HepG2 (cell line): Measurements from ENCODE around the gene TMEM31. TPM values are rescaled to one million over a fixed set of nuclear protein-coding genes. Genes with fewer than 3 reads are reported as not detected.

ENCODE experiments used
- ARID2 ChIP-seq: sonication (generic); formaldehyde crosslinking; IDR thresholded peaks from 2 replicates; pipeline ENCODE4 v1.8.1; 2022; ENCODE audit warnings: mild to moderate bottlenecking, missing genetic modification reagents, borderline replicate concordance
- CEBPB ChIP-seq: IDR thresholded peaks from 2 replicates; pipeline ENCODE4 v1.6.1; 2011; ENCODE audit warnings: low read depth, low read length, improper control_type of control experiment, borderline replicate concordance
- JUNB ChIP-seq: sonication (generic); formaldehyde crosslinking; IDR thresholded peaks from 2 replicates; pipeline ENCODE4 v1.8.0; 2022; ENCODE audit warnings: missing genetic modification reagents, mild to moderate bottlenecking, borderline replicate concordance
- KMT2A ChIP-seq: sonication (generic); formaldehyde crosslinking; IDR thresholded peaks from 2 replicates; pipeline ENCODE4 v1.4.0; 2020; ENCODE audit warnings: missing genetic modification reagents
- MAFK ChIP-seq, 2 experiments: IDR thresholded peaks in 1 of 2; conservative IDR thresholded peaks in 1 of 2; 2 replicates each; pipeline ENCODE4 v1.6.1; 2011; ENCODE audit warnings: improper control_type of control experiment in 2 of 2, low read length in 2 of 2
- MAZ ChIP-seq, 2 experiments: sonication (generic) in 1 of 2; formaldehyde crosslinking in 1 of 2; IDR thresholded peaks; 2 replicates each; pipeline versions ENCODE4 v1.5.0 to v1.6.1; 2012 to 2020; ENCODE audit warnings: low read depth in 2 of 2, mild to moderate bottlenecking in 2 of 2, borderline replicate concordance in 1 of 2, improper control_type of control experiment in 1 of 2, low read length in 1 of 2, missing genetic modification reagents in 1 of 2, moderate library complexity in 1 of 2
- MIER3 ChIP-seq: IDR thresholded peaks from 2 replicates; pipeline ENCODE4 v1.6.1; 2016; ENCODE audit warnings: missing compliant biosample characterization, borderline replicate concordance
- NBN ChIP-seq: fragments of 450-650 bp; conservative IDR thresholded peaks from 2 replicates; pipeline ENCODE4 v1.6.1; 2017
- PHF8 ChIP-seq: sonication (generic); formaldehyde crosslinking; IDR thresholded peaks from 2 replicates; pipeline ENCODE4 v1.5.0; 2020; ENCODE audit warnings: missing genetic modification reagents
- SSRP1 ChIP-seq: IDR thresholded peaks from 2 replicates; pipeline ENCODE4 v1.6.1; 2016; ENCODE audit warnings: control low read depth
- TARDBP ChIP-seq: sonication (generic); formaldehyde crosslinking; IDR thresholded peaks from 2 replicates; pipeline ENCODE4 v1.8.0; 2022; ENCODE audit warnings: mild to moderate bottlenecking, missing genetic modification reagents
- TEAD3 ChIP-seq: optimal IDR thresholded peaks from 2 replicates; pipeline ENCODE3; 2016; ENCODE audit warnings: borderline replicate concordance
- TSC22D2 ChIP-seq: sonication (generic); formaldehyde crosslinking; IDR thresholded peaks from 2 replicates; pipeline ENCODE4 v1.5.1; 2020; ENCODE audit warnings: missing genetic modification reagents, mild to moderate bottlenecking, borderline replicate concordance
- ZNF101 ChIP-seq: sonication (generic); formaldehyde crosslinking; IDR thresholded peaks from 2 replicates; pipeline ENCODE4 v1.4.0; 2020; ENCODE audit warnings: mild to moderate bottlenecking, low read depth, missing genetic modification reagents, borderline replicate concordance
- ZNF20 ChIP-seq: sonication (generic); formaldehyde crosslinking; IDR thresholded peaks from 2 replicates; pipeline ENCODE4 v1.4.0; 2020; ENCODE audit warnings: mild to moderate bottlenecking, moderate library complexity, missing genetic modification reagents
- ZNF460 ChIP-seq: sonication (generic); formaldehyde crosslinking; IDR thresholded peaks from 2 replicates; pipeline ENCODE4 v1.5.1; 2020; ENCODE audit warnings: missing genetic modification reagents, mild to moderate bottlenecking, borderline replicate concordance
- ZNF616 ChIP-seq: sonication (generic); formaldehyde crosslinking; IDR thresholded peaks from 2 replicates; pipeline ENCODE4 v1.5.0; 2020; ENCODE audit warnings: low read depth, mild to moderate bottlenecking, missing genetic modification reagents
- polyA plus RNA-seq, 8 experiments: library from polyadenylated mRNA; depleted of rRNA in 3 of 8; stranded (reverse) in 7 of 8; unstranded in 1 of 8; fragments of >200 nt; fragmentation: Illumina TruSeq in 4 of 8; extraction: Trizol in 4 of 8; gene quantifications; 2 replicates each; pipeline versions ENCODE4 v1.2.1 to v1.2.3, GENCODE V29; 2011 to 2016; ENCODE audit warnings: low read depth in 4 of 8, missing spikeins in 1 of 8, mixed read lengths in 1 of 8; ENCODE audit not compliant: insufficient read depth in 1 of 8
- total RNA-seq, 5 experiments: library from RNA; depleted of rRNA; stranded (reverse); fragments of >200 nt; fragmentation: Illumina TruSeq; extraction: Trizol; gene quantifications; 2 replicates each; pipeline ENCODE4 v1.2.3, GENCODE V29; 2016; ENCODE audit warnings: low read depth in 1 of 5
- TF ChIP-seq, protein P1 (sequence below), 2 experiments: sonication (generic) in 1 of 2; formaldehyde crosslinking in 1 of 2; IDR thresholded peaks; 2 replicates each; pipeline versions ENCODE4 v1.5.1 to v1.6.1; 2011 to 2020; ENCODE audit warnings: borderline replicate concordance in 1 of 2, low read depth in 1 of 2, low read length in 1 of 2, mild to moderate bottlenecking in 1 of 2, missing genetic modification reagents in 1 of 2, moderate library complexity in 1 of 2
- TF ChIP-seq, protein P2 (sequence below): IDR thresholded peaks from 2 replicates; pipeline ENCODE4 v1.6.1; 2016; ENCODE audit warnings: mild to moderate bottlenecking, missing biosample characterization, missing genetic modification reagents
- TF ChIP-seq, protein P3 (sequence below): sonication (generic); formaldehyde crosslinking; IDR thresholded peaks from 2 replicates; pipeline ENCODE4 v1.5.0; 2020; ENCODE audit warnings: missing genetic modification reagents, mild to moderate bottlenecking, borderline replicate concordance
- TF ChIP-seq, protein P4 (sequence below): sonication (generic); formaldehyde crosslinking; IDR thresholded peaks from 2 replicates; pipeline ENCODE4 v1.5.0; 2020; ENCODE audit warnings: mild to moderate bottlenecking, missing genetic modification reagents, borderline replicate concordance

Gene TMEM31
- total and polyA plus RNA-seq, 2 of the 13 experiments (the other 11 are each of a cell fraction or from before 2014, with no cell fraction given) = 0.16 TPM; not detected in 1

DNA sequence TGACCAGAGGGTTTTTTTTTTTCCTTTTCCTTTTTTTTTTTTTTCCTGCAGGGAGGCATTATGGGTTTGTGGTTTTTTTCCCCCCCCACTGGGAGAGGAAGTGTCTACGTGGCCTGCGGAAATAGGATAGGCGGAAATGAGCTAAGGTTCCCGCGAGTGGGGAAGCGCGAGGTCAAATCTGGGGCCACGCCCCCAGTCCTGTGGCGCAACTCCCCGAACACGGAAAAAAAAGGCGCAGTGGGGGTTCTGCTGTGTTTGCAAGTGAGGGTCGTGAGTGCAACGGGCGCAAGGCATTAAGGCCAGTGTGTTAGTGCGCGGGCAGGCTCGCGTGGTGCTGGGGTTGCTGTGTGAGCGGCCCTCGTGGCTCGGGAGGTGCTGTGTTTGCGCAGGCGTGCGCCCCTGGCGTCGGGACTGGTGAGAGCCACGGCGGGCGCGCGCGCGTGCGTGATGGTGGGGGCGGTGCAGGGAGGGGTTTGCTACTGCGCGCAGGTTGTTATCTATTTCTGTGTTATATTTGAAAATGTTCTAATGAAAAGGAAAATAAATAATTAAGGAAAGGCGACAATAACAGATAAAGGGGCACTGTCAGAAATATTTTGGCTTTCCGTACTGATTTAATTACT, 23.5 kb upstream of the TMEM31 start (continued):
- TF ChIP-seq MAZ (IDR thresholded peaks at IDR 0.05; ENCODE audit: borderline replicate concordance, low read depth, low read length) (peak; percentile 56; the same call in 1 of the 2 replicates), MAZ (CRISPR knock-in tag; IDR thresholded peaks at IDR 0.05; ENCODE audit: low read depth) (peak; percentile 18; the same call in 1 of the 2 replicates), ZNF616 (CRISPR knock-in tag) (no peak), ZNF101 (CRISPR knock-in tag) (no peak), TSC22D2 (CRISPR knock-in tag) (no peak), ZNF20 (CRISPR knock-in tag) (no peak), KMT2A (CRISPR knock-in tag) (no peak), ZNF460 (CRISPR knock-in tag) (no peak), NBN (no peak), ARID2 (CRISPR knock-in tag) (no peak), MAFK (conservative IDR thresholded peaks at IDR 0.05 in 1 of 2, IDR thresholded peaks at IDR 0.05 in 1 of 2; ENCODE audit: low read length in 2 of 2) (no peak), PHF8 (CRISPR knock-in tag) (peak; percentile 52; the same call in 1 of the 2 replicates), SSRP1 (CRISPR knock-in tag) (no peak), TARDBP (CRISPR knock-in tag) (no peak), JUNB (CRISPR knock-in tag) (no peak), MIER3 (CRISPR knock-in tag) (no peak), CEBPB (peak; percentile 80), TEAD3 (no peak)
- TF ChIP-seq, protein P1, sequence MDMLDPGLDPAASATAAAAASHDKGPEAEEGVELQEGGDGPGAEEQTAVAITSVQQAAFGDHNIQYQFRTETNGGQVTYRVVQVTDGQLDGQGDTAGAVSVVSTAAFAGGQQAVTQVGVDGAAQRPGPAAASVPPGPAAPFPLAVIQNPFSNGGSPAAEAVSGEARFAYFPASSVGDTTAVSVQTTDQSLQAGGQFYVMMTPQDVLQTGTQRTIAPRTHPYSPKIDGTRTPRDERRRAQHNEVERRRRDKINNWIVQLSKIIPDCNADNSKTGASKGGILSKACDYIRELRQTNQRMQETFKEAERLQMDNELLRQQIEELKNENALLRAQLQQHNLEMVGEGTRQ (IDR thresholded peaks at IDR 0.05; ENCODE audit: low read depth, low read length) = no peak
- TF ChIP-seq, protein P1 (CRISPR knock-in tag; IDR thresholded peaks at IDR 0.05; ENCODE audit: borderline replicate concordance) = no peak
- TF ChIP-seq, protein P2, sequence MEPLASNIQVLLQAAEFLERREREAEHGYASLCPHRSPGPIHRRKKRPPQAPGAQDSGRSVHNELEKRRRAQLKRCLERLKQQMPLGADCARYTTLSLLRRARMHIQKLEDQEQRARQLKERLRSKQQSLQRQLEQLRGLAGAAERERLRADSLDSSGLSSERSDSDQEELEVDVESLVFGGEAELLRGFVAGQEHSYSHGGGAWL (CRISPR knock-in tag) = no peak
- TF ChIP-seq, protein P3, sequence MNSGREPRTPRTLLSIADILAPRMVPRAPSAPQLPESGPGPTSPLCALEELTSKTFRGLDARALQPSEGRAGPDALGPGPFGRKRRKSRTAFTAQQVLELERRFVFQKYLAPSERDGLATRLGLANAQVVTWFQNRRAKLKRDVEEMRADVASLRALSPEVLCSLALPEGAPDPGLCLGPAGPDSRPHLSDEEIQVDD = no peak
- TF ChIP-seq, protein P4, sequence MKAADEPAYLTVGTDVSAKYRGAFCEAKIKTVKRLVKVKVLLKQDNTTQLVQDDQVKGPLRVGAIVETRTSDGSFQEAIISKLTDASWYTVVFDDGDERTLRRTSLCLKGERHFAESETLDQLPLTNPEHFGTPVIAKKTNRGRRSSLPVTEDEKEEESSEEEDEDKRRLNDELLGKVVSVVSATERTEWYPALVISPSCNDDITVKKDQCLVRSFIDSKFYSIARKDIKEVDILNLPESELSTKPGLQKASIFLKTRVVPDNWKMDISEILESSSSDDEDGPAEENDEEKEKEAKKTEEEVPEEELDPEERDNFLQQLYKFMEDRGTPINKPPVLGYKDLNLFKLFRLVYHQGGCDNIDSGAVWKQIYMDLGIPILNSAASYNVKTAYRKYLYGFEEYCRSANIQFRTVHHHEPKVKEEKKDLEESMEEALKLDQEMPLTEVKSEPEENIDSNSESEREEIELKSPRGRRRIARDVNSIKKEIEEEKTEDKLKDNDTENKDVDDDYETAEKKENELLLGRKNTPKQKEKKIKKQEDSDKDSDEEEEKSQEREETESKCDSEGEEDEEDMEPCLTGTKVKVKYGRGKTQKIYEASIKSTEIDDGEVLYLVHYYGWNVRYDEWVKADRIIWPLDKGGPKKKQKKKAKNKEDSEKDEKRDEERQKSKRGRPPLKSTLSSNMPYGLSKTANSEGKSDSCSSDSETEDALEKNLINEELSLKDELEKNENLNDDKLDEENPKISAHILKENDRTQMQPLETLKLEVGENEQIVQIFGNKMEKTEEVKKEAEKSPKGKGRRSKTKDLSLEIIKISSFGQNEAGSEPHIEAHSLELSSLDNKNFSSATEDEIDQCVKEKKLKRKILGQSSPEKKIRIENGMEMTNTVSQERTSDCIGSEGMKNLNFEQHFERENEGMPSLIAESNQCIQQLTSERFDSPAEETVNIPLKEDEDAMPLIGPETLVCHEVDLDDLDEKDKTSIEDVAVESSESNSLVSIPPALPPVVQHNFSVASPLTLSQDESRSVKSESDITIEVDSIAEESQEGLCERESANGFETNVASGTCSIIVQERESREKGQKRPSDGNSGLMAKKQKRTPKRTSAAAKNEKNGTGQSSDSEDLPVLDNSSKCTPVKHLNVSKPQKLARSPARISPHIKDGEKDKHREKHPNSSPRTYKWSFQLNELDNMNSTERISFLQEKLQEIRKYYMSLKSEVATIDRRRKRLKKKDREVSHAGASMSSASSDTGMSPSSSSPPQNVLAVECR (CRISPR knock-in tag) = 0 out of 2 replicates have a peak, but pooled peaks have one; percentile 16
